GM19240 (cell line): Measurements from ENCODE around the gene ALS2.

Source experiments
- DNase-seq: peaks from one replicate; pipeline ENCODE4 v3.0.0; 2011; ENCODE audit warnings: low spot score; ENCODE audit not compliant: insufficient read length

ALS2 gene

DNA sequence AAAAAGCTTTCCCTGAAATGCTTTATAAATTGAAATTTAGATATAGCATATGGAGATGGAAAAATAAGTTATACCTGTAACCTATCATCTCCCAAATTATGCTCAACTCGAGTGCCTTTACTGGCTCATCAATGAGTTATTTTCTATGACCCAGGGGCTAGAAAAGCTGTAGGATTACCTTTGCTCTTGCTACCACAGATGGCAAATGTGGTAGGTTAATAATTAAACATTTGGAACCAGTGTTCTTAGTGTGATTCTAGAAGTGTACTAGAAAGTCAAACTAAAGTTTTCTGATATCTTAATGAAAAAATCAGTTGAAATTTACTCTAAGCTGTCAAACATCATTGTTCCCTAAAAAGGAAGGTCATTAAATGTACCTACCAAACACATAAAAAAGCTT, 22.5 kb downstream of the ALS2 start:
- DNase-seq = no peak

DNA sequence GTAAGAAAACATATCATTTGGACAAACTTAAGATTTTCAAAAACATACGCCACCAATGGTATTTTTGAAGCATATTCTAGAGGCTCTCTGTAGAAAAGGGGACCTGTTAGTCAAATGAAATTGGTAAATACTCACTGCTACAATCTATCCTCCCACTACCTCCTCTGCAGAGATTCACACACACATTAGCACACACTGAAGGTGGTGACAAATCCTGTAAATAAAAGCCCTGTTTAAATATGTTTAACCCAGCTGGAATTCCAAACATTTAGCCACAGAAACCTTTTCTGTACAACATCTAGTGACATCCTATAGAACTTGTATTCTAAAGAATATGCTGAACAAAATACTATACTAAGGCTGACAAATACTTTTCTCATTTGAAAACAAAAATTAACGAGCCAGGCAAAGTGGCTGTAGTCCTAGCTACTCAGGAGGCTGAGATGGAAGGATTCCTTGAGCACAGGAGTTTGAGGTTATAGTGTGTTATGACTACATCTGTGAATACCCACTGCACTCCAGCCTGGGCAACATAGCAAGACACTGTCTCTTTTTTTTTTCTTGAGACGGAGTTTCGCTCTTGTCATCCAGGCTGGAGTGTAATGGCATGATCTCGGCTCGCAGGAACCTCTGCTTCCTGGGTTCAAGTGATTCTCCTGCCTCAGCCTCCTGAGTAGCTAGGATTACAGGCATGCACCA, 25.9 kb downstream of the ALS2 start:
- no peak for DNase-seq

DNA sequence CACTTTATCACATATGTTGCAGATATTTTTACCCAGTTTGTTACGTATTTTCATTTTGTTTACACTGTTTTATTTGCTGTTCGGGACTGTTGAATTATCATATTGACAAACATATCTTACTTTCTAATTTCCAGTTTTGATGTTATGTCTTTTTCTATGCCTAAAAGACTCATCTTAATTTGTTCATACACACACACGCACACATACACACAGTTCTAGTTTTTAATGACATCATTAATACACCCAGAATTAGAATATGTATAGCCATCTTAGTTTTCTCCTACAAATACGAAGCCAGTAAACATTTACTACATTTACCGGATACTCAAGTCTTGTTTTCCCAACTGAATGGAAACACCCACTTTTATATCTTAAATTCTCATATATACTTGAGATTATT, 29.2 kb downstream of the ALS2 start:
- DNase-seq = no peak

DNA sequence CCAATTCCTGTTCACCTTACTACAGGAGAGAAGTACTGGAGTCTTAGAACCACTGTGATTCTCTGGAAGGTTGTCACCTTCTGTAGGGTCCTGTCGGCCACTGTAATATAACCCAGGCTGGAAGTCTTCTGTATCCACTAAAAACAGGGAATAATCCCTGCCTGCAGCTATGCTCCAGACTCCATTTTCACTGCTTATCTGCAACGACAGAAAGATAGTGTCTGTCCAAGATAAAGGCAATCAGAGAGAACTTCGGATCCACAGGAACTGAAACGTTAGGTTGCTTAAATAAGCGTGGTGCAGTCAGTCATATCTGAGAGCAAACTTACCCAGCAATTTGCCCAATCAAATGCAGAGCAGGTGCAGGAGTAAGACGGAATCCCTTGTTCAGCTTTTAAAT, 34.2 kb downstream of the ALS2 start:
- DNase-seq = no peak

DNA sequence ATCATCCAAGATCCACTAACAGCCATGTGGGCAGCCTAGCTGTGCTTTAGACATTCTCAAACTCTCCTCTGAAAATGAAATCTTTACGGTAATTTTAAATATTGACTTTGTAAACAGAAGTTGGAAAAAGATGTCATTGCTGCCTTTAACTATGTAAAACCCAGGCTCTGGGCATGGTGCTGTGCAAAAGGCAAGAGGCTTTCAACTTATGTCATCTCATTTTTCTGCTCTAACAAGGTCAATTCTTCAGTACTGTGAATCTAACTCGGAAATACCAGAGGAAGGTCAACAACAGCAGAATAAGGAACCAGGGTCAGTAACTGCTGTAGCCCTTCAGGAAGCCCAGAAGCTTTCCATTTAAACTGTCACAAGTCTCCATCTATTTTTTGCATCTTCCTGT, 45.2 kb downstream of the ALS2 start:
- no peak for DNase-seq

DNA sequence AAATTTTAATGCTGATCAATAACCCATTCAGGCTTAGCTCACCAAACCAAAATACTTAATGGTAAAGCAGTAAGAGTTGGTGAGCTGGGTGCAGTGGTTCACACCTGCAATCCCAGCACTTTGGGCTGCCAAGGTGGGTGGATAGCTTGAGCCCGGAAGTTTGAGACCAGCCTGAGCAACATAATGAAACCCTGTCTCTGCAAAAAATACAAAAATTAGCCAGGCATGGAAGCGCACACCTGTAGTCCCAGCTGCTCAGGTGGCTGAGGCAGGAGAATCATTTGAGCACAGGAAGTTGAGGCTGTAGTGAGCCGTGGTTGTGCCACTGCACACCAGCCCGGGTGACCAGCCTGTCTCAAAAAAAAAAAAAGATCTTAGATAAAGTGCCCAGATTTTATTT, 46.6 kb downstream of the ALS2 start:
- no peak for DNase-seq

DNA sequence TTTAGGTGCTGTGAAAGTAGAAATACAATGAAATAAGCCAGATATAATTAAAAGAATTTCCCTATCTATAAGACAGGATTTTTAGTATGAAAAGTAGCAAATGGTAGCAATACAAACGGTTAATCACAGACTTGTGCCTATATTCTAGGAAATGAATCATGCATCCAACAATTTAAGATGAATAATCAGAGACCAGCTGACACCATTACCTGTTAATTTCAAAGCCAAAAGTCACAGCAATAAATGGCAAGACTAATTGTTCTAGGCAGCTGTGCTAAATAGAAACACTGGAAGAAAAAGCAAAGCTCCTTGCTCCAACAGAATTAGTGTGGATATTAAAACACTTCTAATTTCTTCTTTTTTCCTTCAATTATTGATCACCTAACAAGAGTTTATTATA, 47.2 kb downstream of the ALS2 start:
- DNase-seq = no peak

DNA sequence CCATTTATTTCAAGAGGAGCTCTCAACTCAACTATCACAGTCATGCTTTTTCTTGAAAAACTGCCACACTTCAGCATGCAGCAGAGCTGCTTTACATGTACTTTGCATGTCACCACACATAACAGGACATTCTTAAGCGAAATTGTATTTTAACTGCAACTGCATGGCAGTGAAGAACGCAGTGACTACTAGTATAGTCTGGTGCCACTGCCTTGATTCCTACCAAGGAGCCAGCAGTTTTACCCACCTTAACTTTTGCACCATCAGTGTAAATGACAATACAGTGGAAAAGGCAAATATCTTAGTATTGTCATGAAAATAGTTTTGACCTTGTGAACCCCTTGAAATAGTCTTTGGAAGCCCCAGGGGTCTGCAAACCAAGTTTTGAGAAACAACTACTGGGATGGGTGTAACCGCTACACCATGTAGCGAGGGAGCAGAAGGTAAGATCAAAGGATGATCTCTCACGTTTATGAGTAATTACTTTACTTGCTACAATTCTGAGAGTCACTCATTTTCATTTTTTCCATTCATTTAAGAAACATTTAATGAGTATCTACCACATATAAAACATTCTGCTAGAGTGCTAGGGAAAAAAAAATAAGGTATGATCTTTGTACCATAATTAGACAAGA, 50.0 kb downstream of the ALS2 start:
- DNase-seq = no peak

DNA sequence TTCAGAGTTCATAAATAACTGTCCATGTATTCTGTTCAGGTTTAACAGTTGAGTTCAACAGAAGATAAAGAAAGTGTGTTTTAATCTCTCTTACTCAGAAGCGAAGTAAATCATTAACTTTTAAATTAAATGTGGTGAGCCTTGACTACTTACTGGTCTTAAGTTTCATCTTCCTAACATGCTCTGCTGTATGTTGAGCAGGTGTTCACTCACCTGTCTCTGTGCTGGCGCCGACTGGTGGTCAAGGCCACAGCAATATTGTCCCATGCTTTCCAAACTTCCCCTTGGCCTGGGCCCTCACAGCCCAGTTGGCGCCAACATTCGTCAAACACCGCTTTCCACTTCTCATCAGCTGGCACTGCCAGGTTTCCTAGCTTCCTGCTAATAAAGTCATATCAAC, 65.3 kb downstream of the ALS2 start:
- DNase-seq = no peak

DNA sequence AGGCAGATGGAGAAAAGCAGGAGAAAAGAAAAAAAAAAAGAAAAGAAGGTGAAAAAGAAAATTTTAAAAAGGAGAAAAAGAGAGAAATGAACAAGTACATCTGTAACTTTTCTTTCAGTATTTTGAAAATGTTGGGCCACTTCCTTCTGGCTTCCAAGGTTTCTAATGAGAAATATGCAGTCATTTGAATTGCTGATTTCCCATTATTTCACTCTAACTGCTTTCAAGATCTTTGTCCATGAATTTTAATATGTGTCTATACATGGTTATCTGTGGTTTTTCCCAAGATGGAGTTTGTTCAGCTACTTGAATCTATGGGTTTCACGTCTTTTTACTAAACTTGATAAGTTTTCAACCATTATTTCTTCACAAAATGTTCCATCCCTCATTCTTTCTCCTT, 68.0 kb downstream of the ALS2 start:
- DNase-seq = no peak

DNA sequence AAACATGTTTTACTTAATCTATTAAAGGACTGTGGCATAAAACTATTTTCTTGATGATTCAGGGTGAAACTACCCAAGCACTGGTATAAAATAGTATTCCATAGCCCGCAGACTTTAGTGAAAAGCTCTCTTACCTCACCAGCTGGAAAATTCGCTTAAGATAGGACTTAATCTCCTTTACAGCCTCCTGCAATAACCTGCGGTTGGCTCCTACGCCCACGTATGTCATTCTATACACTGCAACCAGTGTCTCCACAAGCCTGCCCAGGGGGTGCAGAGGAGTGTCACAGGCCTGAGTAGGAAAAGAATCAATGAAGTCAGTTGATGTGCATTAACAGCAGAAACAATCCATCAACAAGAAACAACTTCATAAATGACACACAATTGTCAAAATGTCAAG, 71.0 kb downstream of the ALS2 start:
- DNase-seq = no peak

DNA sequence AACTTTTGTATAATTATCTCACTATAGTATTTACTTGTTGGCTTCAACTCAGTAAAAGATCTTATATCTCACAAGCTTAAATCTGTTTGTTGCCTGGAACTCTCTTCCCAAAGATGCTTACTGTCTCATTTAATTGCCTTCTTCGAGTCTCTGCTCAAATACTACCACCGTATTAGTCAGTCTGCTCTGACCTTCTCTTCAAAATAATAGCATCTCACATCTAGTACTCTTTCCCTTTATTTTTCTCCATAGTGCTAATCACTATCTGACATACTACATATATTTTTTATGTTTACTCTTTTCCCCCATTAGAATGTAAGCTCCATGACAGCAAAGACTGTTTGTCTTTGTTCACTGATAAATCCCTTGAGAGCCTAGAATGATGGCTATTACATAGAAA, 71.7 kb downstream of the ALS2 start:
- DNase-seq = no peak

DNA sequence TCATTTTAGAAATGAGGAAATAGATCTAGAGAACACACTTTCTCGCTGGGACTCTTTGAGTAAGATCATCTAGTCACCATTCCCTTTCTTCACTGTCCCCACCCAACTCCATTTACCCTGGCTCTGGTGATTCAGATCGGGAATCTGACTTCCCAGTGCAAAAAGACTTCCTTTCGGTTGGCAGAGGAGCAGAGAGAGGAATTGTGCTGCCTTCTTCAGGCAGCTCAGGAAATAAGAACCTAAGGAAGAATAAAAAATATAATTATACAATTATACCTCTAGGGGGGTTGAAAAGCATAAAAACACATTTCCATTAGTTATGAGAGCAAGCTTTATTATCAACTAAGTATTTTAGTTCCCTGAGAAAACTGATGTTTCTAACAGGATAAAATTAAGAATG, 73.0 kb downstream of the ALS2 start:
- DNase-seq = no peak

DNA sequence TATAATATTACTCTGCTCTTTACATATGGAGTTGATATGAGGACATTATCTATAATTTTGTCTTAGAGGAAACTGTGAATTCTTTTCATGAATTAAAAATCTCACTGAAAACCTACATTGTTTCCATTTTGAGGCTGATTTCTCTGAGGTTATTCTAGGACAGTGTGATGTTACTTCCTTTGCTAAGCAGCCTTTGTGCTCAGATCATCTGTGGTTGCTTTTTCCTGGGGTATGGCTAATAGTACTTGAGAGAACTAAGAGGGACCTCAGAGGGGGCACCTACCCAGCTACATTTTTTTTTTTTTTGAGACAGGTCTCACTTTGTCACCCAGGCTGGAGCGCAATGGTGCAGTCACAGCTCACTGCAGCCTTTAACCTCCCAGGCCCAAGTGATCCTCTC, 73.6 kb downstream of the ALS2 start:
- no peak for DNase-seq

DNA sequence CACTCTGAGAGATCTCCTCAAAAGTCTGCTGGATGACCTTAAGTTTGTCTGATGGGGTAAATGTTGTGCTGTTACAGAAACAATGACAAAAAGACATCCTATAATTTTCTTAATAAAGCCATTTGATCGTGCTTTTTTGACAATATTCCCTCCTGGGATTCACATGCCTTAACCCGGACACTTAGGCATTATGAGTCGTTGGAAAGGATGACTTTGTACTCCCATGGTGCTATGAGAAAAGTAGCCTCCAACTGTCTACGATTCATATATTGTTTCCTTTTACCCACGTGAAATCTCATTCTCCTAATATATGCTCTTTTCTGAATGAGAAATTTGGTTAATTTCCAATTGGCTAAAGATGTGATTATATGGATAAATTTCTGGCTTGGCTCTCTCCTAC, 76.2 kb downstream of the ALS2 start:
- no peak for DNase-seq

DNA sequence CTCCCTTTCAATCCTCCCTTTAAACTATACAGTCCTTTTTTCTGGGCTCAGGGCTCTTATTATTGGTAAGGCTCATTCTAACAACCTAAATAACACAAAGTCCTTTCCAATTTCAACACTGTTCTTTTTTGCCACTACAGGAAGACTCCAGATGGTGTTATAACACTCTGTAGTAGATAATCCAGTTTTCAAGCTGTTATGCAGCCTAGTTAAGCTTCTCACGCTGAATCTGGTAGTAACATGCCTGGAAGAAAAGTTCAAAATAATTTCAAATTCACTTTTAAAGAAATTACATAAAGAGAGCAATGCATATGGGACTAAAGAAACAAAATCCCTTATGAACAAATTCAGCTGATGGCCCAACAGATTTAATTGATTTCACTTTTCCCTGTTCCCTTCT, 79.1 kb downstream of the ALS2 start:
- DNase-seq = no peak

DNA sequence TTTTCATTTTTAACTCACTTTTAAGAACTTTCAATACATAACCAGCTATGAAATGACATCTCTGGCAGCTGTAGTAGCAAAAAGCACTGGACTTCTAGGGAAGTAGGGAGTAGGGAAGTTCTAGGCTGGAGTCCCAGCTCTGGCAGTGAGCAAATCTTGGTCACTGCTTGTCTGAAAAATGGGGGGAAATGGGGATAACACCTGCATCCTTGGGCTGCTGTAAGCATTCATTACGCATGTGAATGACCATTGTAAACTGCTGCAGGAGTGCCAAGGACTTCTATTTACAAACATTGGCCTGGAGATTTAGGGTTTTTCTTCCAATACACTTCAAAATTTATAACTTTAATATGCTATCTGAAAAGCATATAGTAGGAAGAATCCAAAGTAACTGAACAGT, 81.3 kb downstream of the ALS2 start:
- DNase-seq = no peak

DNA sequence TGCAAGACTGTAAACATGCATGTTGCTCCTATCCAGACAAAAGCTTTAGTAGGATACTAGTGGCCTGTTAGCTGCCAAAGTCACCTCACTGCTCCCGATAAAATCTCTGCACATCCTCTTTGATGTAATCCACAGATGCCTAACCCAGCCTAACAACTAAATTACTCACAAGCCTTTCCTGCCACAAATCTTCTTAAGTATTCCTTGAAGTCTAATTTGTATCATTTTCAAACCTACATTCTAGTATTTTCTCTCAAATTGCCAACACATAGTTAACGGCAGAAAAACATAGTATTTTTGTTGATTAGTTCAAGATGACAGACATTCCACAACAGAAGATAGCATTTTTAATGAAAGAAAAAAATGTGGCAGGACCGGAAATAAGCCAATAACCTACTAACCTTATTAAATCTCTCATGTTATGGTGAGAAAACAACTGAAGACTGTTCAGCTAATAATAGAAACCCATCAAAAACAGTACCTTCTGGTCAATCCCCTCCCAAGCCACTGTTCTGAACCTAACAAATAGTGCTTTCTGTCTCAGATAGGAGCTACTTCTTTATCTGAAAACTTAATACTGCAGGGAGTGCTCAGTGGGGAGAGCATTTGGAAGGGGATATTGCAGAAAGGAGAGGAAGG, 82.0 kb downstream of the ALS2 start, which contains the start of gene MPP4:
Gene MPP4, minus strand, starts transcription at position 57 of the 639 bp plus-strand sequence. CDS start 4,690 bp downstream, outside the sequence.
- no peak for DNase-seq

DNA sequence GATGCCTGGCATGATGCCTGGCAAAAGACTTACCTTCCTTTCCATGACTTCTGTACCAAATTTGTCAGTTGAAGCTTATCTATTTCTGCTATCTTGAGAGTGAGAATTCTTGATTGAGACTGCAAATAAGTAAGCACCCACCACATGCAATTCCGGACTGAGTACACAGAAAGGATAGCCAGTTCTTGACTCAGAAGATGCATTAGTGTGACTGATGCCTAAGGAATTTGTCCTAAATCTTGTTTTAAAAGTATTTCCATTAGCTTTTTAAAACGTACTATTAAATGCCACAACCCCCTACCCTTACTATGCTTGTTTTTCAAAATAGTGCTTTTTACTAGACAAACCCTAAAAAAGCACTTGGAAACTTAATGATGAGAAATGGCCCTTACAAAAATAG, 82.8 kb downstream of the ALS2 start:
- no peak for DNase-seq

DNA sequence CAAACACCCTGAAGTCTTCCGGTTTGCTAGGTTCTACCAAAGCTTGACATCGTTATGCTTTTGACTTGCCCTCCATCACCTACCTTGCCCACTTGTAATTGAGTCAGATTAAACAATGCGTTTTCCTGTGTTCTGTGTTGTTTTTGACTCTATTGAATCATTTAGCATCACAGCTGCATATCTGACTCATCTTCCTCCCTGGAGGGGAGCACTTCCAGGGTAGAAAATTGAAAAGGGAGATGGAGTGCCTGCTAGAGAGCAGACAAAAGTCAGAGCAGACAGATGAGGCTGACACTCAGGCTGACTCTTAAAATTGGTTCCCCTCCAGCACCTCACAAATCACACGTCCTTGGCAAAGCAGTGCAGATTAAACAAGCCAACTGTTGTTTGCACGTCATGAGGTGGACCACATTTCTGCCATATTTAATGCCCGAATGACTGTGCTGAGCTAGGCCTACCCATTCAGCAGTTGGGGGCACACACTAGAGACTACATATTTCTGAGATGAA, 84.5 kb downstream of the ALS2 start:
- DNase-seq = no peak

DNA sequence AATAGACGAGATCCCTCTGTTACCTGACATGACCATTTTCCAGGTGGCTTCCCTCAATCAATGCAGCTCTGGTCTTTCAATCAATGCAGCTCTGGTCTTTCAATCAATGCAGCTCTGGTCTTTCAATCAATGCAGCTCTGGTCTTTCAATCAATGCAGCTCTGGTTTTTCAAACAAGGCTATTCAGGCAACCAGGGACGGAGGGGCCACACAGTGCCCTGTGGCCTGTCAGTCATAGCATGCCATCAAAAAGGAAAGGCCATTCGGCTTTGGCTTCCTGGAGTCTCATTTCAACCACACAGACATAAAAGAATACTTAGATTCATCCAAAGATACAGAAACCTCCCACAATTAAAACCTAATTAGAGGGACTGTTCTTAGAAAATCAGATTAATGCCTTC, 95.6 kb downstream of the ALS2 start:
- DNase-seq = no peak

DNA sequence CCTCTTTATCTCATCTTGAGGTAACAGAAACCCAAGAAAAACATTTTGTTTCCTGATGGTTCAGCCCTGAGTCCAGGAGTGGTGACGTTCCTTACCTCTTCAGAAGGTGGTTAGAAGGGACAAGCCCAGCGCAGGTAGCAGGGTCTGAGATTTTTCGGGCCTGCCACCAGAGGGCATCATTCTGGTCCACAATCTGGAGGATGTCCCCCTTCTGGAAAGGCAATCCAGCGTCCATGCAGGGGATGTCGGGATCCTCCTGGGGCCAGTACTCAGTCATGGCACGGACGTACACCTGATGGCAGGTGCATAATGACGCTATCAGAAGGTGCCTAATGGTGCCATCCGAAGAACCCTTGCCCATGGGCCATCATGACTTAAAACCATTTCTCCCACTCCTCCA, 100.0 kb downstream of the ALS2 start:
- no peak for DNase-seq

DNA sequence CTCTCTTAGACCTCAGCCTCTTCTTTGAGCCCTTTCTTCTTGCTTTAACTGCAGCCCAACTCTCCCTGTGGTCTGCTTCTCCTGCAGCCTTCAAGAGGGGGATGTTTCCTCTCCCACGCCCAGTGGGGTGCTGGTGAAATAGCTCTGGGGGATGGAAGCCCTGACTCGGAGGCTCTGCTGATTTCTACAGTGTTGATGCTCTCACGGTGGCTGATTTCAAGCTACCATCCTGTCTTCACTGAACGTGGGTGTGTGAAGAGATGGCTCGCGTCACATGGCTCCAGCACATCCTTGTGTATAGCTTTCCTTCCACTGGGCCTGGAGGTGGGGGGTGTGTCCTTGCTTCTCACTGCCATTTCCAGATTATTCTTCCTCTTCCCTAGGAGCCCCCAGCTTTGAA, 102.3 kb downstream of the ALS2 start:
- DNase-seq = no peak
